HG03378 (cell line): ENCODE measurements around the gene TMC2.

Source experiments
- ATAC-seq: cut with Tn5 transposase; IDR thresholded peaks from one replicate; pipeline ENCODE4 v1.9.1; 2021; ENCODE audit warnings: mild to moderate bottlenecking, moderate library complexity; ENCODE audit not compliant: unreplicated experiment

TMC2 gene

DNA sequence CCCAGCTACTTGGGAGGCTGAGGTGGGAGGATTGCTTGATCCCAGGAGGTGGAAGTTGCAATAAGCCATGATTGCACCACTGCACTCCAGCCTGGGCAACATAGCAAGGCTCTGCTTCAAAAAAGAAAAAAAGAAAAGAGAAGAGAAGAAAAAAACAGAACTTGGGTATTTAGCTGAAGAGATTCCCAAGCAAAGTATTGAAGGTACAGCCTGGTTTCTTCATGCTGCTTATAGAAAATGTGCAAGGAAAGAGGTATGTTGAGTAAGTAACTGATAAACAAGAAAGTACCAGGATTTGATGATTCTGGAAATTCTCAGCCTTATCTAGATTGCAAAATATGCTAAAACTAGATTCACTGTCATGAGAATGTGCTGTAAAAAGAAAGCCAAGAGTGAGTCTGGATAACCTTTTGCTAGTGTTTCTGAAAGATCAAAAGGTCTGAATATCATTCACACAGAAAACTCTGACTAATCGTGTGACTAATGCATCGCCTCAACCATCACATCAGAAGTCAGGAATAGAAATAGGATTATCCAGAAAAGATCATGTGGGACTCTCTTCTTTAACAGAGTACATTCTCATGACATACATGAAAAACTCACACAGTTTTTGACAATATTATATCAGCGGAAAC, 83.7 kb downstream of the TMC2 start:
- ATAC-seq = no peak

DNA sequence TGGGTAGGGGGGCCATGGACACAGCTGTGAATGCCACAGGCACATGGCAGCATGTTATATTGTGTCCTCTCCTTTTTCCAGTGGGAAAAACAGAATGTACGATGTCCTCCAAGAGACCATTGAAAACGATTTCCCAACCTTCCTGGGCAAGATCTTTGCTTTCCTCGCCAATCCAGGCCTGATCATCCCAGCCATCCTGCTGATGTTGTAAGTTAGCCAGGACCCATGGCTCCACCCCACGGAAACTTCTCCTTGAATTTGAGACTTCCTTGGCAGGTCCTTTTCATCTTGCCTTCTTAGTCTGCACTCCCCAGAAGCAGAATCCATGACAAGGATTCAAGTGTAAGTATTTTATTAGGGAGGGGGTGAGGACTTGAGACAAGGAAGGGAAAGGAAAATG, 87.8 kb downstream of the TMC2 start:
- ATAC-seq = no peak

DNA sequence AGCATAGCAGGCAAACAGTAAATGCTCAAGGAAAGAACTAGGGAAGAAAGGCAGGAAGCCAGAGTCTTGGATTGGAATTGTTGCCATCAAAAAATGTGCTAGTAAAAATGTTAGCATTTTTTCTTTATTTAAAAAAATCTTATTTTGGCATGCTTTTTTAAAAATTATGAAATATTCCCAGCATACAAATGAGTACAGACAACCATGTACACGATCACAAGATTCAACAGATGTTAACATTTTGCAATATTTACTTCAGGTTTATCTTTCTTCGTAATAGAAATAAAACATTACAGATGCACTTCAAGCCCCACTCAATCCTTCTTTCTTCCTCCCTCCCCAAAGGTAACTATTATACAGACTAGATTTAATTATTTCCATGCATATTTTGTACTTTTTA, 88.7 kb downstream of the TMC2 start:
- ATAC-seq = no peak

DNA sequence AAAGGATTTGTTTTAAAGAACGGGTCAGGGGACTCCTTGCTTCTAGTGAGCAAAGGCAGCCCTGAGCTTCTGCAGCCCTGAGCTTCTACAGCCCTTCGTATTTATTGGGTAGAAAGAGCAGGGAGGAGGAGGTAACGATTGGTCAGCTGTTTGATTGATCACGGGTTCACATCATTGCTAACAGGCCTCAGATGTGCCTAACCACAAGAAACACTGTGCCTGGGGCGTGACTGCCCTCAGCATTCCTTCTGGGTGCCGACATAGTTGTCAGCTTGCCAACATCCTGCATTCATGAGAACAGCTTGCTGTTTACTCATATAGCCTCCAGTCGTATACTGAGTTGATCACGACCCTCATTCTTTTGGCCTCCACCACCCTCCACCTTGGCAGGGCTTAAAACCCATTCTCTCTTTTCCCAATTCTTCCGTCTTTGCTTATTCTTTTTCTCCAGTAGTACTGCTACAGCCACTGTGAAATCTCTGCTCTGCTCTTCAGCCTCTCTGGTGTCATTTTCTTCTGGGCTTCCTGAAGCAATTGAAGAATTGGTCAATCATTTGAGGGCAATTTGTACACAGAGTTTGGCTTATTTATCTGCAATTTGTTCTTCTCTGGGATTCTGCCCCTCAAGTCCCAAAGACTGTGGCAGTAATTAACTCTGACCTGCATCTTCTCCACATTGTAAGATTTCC, 90.6 kb downstream of the TMC2 start:
- no peak for ATAC-seq

DNA sequence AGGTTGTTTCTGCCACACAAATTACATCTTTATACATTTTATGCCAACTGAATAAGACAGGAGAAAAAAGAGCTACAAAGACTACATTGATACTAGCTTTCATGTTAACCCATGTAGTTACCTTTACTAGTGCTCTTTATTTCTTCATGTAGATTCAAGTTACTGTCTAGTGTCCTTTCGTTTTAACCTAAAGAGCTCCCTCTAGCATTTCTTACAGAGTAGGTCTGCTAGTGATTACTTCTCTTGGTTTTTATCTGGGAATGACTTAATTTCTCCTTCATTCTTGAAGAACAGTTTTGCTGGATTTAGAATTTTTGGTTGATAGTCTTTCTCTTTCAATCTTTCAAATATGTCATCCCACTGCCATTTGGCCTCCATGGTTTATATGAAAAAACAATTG, 94.9 kb downstream of the TMC2 start:
- no peak for ATAC-seq

DNA sequence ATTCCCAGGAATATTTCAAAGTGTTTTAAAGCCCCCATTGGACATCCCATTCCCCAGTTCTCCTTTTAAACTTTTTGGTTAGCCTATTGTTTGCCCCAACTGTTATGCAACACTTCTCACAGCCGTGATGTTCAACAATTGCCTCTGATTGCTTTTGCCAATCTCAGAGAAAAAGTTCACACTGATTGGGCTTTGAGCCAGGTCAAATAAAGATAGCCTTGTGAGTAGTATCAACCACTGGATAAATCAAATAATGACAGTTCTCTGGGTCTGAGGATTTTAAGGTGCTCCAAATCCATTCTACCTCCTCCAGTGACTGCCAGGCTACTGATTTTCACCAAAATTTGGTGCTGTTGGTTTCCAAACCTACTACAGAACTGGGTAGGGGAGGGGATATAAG, 97.0 kb downstream of the TMC2 start:
- no peak for ATAC-seq

DNA sequence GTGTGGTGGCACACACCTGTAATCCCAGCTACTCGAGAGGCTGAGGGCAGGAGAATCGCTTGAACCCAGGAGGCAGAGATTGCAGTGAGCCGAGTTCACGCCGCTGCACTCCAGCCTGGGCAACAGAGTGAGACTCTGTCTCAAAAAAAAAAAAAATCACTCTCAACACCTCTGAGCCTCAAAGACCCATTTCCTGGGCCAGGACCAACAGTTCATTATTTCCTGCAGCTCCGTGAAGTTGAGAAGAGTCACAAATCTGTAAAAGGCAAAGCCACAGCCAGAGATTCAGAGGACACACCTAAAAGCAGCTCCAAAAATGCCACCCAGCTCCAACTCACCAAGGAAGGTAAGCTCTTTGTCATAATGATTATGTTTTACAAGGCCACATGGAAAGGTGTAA, 100.9 kb downstream of the TMC2 start:
- no peak for ATAC-seq

DNA sequence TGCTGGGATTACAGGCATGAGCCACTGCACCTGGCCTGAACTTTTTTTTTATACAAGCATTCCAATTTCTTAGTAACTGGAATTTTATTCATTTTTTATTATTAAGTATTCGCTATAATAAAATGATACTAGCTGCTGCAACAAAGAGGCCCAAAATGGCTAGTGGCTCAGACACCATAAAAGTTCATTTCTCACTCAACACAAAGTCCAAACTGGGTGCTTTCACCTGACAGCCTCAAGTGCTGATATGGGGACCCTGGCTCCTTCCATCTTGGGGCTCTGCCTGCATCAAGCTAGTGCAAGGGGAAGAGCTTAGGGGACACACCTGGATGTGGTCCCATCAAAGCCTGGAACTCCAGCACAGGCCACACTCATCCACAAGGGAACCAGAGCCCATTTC, 103.9 kb downstream of the TMC2 start:
- no peak for ATAC-seq

DNA sequence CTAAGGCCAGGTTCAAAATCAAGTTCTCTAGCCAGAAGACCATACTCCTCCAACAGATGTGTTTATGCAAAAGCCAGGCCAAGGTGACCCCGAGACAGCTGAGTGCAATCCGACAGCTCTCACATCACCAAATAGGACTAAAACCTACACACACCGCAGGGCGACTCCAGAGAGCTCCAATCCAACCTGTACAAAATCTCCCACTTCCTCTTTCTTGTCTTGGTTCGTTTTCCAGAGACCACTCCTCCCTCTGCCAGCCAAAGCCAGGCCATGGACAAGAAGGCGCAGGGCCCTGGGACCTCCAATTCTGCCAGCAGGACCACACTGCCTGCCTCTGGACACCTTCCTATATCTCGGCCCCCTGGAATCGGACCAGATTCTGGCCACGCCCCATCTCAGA, 104.5 kb downstream of the TMC2 start:
- ATAC-seq = no peak

DNA sequence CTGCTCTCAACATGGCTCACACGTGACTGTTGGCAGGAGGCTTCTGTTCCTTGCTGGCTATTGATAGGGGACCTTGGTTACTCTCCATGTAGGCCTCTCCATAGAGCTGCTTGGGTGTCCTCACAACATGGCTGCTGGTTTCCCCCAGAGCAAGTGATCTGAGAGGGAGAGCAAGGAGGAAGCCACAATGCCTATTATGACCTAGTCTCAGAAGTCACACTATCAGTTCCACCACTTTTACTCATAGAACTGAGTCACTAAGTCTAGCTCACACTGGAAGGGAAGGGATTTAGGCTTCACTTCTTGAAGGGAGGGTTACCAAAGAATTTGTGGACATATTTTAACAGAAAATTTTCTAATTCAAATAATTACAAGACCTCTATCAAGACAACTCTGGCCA, 107.3 kb downstream of the TMC2 start:
- no peak for ATAC-seq

DNA sequence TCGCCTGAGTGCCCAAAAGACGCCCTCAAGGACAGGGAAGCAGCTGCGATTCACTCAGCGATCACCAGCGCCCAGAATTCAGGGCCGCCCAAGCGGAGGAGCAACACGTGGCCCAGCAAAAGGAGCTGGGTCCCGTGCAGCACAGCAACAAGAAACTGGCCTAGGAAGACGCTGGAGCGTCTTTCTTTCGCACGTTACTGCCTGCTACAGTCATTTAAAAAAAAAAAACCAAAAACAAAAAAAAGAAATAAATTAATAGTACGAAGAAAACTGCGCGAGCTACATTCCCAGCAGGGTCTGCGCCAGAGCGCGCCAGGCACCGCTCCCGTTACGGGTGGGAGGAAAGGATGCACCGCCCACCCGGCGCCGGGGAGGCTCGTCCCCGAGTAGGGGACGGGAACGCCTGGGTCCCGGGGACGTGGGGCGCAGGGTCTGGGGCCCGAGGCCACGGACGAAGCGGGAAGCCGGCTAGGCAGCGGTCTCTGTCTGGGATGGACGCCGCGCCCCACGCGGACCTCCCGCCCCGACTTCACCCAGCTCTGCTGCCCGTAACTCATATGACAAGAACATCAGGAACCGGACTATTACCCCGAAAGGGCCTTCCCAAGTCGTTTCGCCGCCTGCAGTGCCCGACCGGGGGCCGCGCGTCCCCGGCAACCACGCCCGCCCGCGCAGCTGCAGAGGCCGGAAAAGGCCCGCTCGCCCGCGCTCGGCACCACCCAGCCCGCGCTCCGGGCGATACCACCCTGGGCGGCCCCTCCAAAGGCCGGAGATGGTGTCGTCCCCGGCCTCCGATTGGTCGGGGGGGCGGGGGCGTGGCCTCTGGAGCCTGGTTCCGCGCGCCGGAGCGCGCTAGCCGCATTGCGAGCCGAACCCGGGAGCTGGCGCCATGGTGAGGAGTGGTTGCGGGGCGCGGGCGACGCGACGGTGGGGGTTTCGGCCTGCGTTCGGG, 115.7 kb downstream of the TMC2 start, which contains the start of gene NOP56:
Gene NOP56, plus strand, starts transcription at position 861 of the 952 bp plus-strand sequence. Its CDS starts 29 bp downstream, at position 890.
- peak; percentile 55 for ATAC-seq

DNA sequence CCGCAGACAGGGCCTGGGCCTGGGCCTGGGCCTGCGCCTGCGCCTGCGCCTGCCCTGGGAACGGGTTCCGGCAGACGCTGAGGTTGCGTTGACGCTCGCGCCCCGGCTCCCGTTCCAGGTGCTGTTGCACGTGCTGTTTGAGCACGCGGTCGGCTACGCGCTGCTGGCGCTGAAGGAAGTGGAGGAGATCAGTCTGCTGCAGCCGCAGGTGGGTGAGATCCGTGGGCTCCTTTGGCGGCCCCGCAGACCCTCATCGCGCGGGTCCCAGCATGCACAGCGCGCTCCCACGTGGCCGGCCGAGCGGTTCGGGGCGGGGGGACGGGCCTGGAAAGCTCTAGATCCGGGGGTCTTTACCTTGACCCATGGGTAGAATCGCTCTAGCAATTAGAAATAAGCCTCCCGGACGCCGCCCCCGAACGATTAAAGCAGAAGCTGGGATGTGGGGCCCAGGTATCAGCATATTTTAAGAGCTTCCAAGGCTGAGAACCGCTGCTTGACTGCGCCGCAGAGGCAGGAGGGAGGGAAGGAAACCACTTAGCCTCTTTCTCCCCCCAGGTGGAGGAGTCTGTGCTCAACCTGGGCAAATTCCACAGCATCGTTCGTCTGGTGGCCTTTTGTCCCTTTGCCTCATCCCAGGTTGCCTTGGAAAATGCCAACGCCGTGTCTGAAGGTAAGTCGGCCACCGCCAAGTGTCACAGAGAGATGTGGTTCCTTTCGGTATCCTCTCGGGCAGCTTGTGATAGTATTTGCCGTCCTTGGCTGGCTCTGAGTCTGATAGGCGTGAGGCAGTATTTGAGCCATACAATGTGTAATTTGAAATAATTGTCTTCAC, 116.6 kb downstream of the TMC2 start:
- peak; percentile 32 for ATAC-seq

DNA sequence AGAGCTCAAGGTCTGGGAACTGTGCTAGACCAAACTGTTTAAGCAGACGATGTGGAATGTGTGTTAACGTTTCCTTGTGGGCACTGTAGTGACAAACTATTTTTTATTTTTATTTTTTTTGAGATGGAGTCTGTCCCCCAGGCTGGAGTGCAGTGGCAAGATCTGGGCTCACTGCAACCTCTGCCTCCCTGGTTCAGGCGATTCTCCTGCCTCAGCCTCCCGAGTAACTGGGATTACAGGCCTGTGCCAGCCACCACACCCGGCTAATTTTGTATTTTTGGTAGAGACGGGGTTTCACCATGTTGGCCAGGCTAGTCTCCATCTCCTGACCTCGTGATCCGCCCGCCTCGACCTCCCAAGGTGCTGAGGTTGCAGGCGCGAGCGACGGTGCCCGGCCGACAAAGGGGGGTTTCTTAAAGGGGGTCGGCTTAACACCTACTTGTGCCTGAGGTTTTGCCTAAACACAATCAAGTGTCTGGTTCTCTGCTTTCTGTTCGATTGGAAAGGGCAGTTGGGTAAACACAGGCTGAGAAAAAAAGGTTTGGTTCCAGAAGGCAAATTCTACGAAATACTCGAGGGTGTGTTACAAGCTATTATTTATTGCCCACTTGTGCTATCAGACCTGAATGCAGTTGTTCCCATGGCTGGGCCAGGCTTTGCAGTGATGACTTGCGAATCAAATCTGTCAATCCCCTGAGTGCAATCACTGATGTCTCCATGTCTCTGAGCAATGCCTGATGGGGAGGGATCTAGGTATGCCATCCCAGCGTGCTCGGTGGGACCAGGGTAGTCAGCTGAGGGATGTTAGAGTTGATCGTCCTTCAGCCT, 117.4 kb downstream of the TMC2 start:
- ATAC-seq = no peak

DNA sequence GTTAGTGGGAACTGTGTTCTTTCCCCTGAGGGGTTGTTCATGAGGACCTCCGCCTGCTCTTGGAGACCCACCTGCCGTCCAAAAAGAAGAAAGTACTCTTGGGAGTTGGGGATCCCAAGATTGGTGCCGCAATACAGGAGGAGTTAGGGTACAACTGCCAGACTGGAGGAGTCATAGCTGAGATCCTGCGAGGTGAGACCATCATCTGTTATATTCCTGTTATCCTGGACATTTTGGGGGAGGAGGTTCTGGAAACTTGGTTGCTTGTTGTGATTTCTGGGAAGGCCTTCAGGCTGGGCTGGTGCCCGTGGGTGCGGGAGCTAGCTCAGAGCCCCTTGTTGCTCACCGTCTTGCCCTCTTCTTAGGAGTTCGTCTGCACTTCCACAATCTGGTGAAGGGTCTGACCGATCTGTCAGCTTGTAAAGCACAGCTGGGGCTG, 118.0 kb downstream of the TMC2 start:
- no peak for ATAC-seq

DNA sequence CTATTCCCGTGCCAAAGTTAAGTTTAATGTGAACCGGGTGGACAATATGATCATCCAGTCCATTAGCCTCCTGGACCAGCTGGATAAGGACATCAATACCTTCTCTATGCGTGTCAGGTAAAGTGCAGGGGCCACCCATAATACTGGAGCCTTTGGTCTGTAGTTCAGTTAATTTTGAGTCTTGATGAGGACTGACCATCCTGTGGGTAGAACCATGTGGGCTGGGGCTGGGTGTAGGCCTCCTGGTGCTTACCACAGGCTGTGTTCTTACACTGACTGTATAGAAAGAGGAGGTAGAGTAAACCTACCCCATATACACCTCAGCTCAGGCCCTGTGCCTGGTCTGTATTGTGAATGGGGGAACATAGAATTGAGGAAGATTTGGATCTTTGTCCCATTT, 118.5 kb downstream of the TMC2 start:
- ATAC-seq = no peak

DNA sequence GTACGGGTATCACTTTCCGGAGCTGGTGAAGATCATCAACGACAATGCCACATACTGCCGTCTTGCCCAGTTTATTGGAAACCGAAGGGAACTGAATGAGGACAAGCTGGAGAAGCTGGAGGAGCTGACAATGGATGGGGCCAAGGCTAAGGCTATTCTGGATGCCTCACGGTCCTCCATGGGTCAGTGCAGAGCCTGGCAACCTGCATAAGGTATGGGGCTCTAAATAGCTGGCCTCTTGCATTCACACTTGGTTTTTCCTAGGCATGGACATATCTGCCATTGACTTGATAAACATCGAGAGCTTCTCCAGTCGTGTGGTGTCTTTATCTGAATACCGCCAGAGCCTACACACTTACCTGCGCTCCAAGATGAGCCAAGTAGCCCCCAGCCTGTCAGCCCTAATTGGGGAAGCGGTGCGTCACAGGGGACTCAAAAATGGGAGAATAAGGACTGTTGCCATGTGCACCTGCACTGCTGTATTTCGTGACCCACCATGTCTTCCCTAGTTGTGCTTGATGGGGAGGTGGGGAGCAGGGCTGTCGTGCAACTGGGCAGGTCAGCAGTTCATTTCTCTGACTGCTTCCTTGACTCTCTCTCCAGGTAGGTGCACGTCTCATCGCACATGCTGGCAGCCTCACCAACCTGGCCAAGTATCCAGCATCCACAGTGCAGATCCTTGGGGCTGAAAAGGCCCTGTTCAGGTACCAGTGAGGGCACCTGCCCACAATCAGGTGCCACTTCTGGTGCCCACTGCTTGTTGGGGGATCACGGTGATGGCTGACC, 119.2 kb downstream of the TMC2 start:
- ATAC-seq = no peak

DNA sequence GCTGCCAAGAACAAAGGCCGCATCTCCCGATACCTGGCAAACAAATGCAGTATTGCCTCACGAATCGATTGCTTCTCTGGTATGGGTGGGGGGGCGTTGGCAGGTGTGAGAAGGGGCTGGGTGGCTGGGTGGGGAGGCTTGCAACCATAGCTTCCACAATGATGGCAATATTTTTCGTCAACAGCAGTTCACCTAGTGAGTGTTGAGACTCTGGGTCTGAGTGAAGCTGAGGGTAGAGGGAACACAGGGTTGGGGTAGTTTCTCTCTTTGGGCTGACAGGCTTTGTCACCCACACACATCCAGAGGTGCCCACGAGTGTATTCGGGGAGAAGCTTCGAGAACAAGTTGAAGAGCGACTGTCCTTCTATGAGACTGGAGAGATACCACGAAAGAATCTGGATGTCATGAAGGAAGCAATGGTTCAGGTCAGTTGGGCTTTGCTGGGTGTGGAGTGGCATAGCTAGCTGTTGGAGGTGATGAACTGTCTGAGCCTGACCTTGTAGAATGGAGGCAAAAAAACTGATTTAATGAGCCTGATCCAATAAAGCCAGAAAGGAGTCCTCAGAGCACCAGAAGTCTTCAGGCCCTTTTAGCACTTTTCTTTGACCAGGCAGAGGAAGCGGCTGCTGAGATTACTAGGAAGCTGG, 120.2 kb downstream of the TMC2 start:
- ATAC-seq = no peak

DNA sequence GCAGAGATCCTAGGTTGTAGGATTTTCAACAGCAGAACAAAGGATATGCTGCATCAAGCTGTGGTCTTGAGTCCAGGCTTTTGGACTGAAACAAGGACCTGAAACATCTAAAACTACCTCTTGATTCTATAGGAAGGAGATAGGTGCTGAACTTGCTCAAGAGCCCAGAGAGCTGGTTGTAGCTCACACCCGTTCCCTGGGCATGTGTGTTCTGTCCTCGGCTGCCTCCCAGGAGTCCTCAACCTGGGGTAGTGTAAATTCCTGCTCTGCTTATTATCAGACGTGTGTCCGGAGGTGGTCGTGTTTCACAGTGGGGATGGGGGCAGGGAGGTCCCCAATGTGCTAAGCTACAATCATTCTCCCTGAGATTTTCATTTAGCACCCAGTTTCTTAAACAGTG, 120.9 kb downstream of the TMC2 start:
- ATAC-seq = no peak

DNA sequence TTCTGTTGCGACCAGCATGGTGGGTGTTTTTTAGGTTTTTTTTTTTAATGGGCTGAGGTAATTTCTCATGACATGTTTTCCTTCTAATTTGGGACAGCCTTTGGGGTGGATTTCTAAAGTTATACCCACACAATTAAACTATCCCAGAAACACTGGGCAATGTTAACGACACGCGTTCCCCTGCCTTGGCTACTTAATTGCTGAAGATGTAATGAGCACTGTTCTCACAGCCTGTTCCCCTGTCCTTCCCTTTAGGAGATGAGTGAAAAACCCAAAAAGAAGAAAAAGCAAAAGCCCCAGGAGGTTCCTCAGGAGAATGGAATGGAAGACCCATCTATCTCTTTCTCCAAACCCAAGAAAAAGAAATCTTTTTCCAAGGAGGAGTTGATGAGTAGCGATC, 121.3 kb downstream of the TMC2 start:
- ATAC-seq = no peak
